ENCODE results near the gene GRP. TPM values are rescaled to one million over a fixed set of nuclear protein-coding genes. Genes with fewer than 3 reads are reported as not detected.

The GRP gene
- total RNA-seq, 1 donor from 2014 or later, result not detected

DNA sequence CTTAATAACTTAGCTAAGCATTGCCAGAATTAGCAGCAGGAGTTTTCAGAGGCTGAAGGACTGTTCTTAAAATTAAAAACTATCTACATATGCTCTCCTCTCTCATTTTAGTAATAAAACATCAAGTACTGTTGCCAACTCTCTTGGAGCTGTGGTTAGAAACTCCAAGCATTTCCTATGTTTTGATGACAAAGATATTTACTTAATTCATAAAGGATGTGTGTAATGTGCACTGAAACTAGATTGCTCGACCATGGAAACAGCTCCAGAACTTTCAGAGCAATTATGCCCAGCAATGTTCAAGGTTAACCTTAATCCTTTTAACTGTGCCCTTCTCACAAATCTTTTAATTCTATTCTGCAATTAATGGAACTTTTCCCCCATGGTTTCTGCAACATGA lies 8.4 kb downstream of the GRP start:
- Mint-ChIP-seq H3K4me1 (no peaks in the 10 kb centered on the region), H3K36me3 (ENCODE audit: low read depth) (no peaks in the 10 kb centered on the region), H3K27me3 (peaks cover 38% of the 10 kb centered on the region), H3K4me3 (no peak overlapping the region), H3K9me3 (no peaks in the 10 kb centered on the region), H3K27ac (no peak overlapping the region)
- ChIA-PET CTCF (no interaction called here), POLR2A (no interaction called here)
- DNase-seq (no peak), ATAC-seq (ENCODE audit: low read depth) (no peak)
- intact Hi-C loops (cut with micrococcal nuclease), result no loop called here
- TF ChIP-seq, protein P1, sequence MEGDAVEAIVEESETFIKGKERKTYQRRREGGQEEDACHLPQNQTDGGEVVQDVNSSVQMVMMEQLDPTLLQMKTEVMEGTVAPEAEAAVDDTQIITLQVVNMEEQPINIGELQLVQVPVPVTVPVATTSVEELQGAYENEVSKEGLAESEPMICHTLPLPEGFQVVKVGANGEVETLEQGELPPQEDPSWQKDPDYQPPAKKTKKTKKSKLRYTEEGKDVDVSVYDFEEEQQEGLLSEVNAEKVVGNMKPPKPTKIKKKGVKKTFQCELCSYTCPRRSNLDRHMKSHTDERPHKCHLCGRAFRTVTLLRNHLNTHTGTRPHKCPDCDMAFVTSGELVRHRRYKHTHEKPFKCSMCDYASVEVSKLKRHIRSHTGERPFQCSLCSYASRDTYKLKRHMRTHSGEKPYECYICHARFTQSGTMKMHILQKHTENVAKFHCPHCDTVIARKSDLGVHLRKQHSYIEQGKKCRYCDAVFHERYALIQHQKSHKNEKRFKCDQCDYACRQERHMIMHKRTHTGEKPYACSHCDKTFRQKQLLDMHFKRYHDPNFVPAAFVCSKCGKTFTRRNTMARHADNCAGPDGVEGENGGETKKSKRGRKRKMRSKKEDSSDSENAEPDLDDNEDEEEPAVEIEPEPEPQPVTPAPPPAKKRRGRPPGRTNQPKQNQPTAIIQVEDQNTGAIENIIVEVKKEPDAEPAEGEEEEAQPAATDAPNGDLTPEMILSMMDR (IDR thresholded peaks at IDR 0.05), result no peak

DNA sequence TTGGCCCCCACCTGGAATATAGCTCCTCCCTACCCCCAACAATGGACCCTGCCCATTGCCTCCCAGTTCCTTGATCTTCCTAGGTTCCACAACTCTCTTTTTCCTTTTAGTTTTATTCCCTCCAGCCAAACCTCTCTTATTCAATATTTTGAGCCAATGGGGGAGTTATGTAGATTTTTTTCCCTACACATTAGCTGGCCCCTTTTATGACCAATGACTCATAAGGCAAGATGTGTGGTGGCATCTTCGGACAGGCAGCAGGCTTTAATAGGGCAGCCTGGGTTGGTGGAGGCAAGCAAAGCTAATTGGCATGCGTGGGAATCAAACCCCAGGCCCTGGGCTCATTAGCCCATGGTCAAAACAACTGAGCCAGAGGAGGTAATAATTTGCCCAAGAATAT lies 9.2 kb downstream of the GRP start:
- POLR2A ChIA-PET, result no interaction called here
- DNase-seq, result no peak
- intact Hi-C loops (cut with micrococcal nuclease), result no loop called here
- H3K36me3 Mint-ChIP-seq (ENCODE audit: low read depth), result no peaks in the 10 kb centered on the region
- H3K4me3 Mint-ChIP-seq, result no peak overlapping the region
- peaks cover 34% of the 10 kb centered on the region for H3K27me3 Mint-ChIP-seq
- no peak for ATAC-seq (ENCODE audit: low read depth)
- CTCF ChIA-PET, result interaction anchor here (0.7 kb wide), 1 partner anchor 42 kb away, joined by 3 read pairs; no protein-coding TSS in a partner anchor
- no peaks in the 10 kb centered on the region for H3K9me3 Mint-ChIP-seq
- H3K27ac Mint-ChIP-seq, result no peak overlapping the region
- TF ChIP-seq, protein P1 (IDR thresholded peaks at IDR 0.05), result no peak
- H3K4me1 Mint-ChIP-seq, result no peaks in the 10 kb centered on the region

DNA sequence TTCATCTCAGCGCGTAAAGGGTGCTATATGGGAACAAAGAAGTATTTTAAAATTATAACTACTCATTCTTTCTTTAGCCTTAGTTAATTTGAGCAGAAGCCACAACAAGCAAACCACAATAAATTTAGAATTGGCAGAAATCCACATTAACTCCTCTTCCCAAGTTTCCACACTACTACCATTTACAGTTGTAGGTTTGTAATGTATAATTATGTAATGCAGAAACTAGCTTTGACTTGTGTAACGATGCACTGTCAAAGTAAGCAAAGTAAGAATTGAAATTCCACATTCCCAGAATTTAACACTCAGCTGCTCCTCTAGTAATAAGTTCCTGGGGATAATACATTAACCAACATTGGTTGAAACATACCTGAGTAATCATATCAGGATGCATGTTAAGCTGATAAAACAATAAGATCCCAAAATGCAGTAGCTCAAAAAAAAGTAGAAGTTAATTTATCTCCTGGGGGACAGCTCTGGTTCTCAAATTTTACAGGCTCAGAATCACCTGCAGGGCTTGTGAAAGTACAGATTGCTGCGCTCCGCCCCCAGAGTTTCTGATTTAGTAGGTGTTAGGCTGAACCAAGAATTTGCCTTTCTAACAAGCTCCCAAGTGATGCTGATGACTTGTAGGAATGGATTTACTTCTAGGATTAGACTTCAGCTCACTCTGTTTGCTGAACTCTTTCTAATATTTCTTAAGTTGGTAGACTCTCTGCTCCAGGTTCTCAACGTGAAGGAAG lies 9.9 kb downstream of the GRP start:
- TF ChIP-seq, protein P1 (IDR thresholded peaks at IDR 0.05), result no peak
- DNase-seq (no peak), ATAC-seq (ENCODE audit: low read depth) (no peak)
- POLR2A ChIA-PET, result no interaction called here
- CTCF ChIA-PET, result interaction anchor here (0.7 kb wide), 1 partner anchor 42 kb away, joined by 3 read pairs; no protein-coding TSS in a partner anchor
- no peaks in the 10 kb centered on the region for H3K4me1 Mint-ChIP-seq
- H3K36me3 Mint-ChIP-seq (ENCODE audit: low read depth), result no peaks in the 10 kb centered on the region
- H3K27me3 Mint-ChIP-seq, result peaks cover 34% of the 10 kb centered on the region
- no peak overlapping the region for H3K27ac Mint-ChIP-seq
- H3K9me3 Mint-ChIP-seq, result no peaks in the 10 kb centered on the region
- intact Hi-C loops (cut with micrococcal nuclease), result no loop called here
- no peak overlapping the region for H3K4me3 Mint-ChIP-seq

DNA sequence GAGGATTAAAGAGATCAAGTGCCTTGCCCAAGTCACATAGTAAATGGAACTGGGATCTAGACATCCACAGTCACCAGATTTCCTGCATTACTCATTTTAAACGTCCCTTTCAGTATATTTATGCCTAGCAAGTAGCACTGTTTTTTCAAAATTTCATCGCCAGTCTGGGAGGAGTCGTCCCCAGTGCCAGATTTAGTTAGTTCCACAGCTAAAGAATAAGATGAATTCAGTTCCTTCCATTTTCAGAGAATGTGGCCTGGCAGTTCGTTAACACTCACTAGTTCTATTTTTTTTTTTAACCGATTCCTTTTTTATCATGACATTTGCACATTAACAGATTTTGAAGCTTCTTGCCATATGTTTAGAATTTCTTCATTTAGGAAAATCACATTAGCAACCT lies 11.2 kb downstream of the GRP start:
- CTCF ChIA-PET, result no interaction called here

DNA sequence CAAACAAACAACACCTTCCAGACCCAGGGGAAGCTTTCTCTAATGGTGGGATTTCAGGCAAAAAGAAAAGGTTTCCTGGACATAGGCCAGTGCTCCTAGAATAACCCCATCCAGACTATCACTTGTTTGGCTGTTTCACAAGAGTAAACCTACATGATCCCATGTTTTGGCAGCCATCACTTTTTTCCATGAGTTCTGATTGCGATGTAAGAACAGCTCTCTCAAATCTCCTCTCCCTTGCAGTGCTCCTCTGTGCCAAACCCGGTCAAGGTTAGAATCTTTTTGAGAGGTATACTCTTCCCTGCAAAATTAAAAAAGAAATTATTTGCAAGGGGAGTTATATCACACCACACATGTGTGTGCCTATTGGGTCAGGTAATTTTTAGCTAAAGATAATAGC lies 11.9 kb downstream of the GRP start:
- ATAC-seq (ENCODE audit: low read depth) (no peak), DNase-seq (no peak)
- TF ChIP-seq, protein P1 (IDR thresholded peaks at IDR 0.05), result no peak
- H3K27ac Mint-ChIP-seq, result no peak overlapping the region
- CTCF ChIA-PET, result no interaction called here
- intact Hi-C loops (cut with micrococcal nuclease), result no loop called here
- POLR2A ChIA-PET, result interaction anchor here (0.7 kb wide), 1 partner anchor 10 kb away, joined by 3 read pairs; no protein-coding TSS in a partner anchor
- no peaks in the 10 kb centered on the region for H3K4me1 Mint-ChIP-seq
- no peak overlapping the region for H3K4me3 Mint-ChIP-seq
- H3K27me3 Mint-ChIP-seq, result peaks cover 29% of the 10 kb centered on the region
- H3K36me3 Mint-ChIP-seq (ENCODE audit: low read depth), result no peaks in the 10 kb centered on the region
- H3K9me3 Mint-ChIP-seq, result no peaks in the 10 kb centered on the region

More for the DNA sequence above, 11.2 kb downstream of the GRP start:
- H3K4me3 Mint-ChIP-seq, result no peak overlapping the region
- no peak for DNase-seq
- H3K27ac Mint-ChIP-seq, result no peak overlapping the region
- ATAC-seq (ENCODE audit: low read depth), result no peak
- peaks cover 30% of the 10 kb centered on the region for H3K27me3 Mint-ChIP-seq
- no peaks in the 10 kb centered on the region for H3K4me1 Mint-ChIP-seq
- no peaks in the 10 kb centered on the region for H3K36me3 Mint-ChIP-seq (ENCODE audit: low read depth)
- intact Hi-C loops (cut with micrococcal nuclease), result no loop called here
- TF ChIP-seq, protein P1 (IDR thresholded peaks at IDR 0.05), result no peak
- no peaks in the 10 kb centered on the region for H3K9me3 Mint-ChIP-seq
- POLR2A ChIA-PET, result no interaction called here
